COLO668 (cell line): Measurements from ENCODE around the gene AP4B1.

Experiments used
- DNase-seq: peaks from one replicate; lab custom pipeline; 2025; ENCODE audit not compliant: unreplicated experiment; lab: John Stamatoyannopoulos, UW

Gene AP4B1

GRCh38 chr1:113895961-113896360 lies 8.6 kb downstream of the AP4B1 start:
- DNase-seq, result no peak

DNA sequence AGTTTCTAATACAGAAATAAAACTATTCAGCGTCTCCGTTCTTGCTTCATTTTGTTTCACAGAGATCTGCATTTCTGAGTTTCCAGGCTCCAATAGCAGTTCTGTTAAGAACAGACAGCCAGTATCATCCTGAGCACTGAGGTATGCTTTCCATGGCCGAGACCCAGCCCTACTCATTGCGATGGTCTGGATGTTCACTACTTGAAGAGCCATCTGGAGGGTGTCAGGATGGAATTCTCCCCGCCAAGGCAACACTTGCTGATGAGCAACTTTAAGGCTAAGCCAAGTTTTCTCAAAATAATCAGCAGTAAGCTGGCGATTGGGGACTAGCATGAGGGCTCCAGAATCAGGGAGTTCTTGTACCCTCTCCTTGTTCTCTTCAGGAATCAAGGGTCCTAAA lies 9.5 kb downstream of the AP4B1 start:
- no peak for DNase-seq

DNA sequence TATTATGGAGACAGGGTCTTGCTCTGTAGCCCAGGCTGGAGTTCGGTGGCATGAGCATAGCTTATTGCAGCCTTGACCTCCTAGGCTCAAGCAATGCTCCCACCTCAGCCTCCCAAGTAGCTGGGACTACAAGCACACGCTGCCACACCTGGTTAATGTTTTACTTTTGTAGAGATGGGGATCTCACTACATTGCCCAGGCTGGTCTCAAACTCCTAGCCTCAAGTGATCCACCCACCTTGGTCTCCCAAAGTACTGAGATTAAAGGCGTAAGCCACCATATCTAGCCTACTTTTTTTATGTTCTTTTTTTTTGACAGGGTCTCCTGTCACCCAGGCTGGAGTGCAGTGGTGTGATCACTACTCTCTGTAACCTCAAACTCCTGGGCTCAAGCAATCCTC lies 11.3 kb downstream of the AP4B1 start:
- no peak for DNase-seq

- DNase-seq, result no peak
Measured at GRCh38 chr1:113891631-113892220, 12.9 kb downstream of the AP4B1 start.

GRCh38 chr1:113890816-113891215 lies 13.8 kb downstream of the AP4B1 start:
- DNase-seq, result no peak

- DNase-seq, result no peak
Measured at GRCh38 chr1:113887402-113888175, 17.0 kb downstream of the AP4B1 start, which contains the start of gene BCL2L15. TSS of gene BCL2L15 (minus strand) at chr1:113887581. CDS start at chr1:113887375, 206 bp downstream.

DNA sequence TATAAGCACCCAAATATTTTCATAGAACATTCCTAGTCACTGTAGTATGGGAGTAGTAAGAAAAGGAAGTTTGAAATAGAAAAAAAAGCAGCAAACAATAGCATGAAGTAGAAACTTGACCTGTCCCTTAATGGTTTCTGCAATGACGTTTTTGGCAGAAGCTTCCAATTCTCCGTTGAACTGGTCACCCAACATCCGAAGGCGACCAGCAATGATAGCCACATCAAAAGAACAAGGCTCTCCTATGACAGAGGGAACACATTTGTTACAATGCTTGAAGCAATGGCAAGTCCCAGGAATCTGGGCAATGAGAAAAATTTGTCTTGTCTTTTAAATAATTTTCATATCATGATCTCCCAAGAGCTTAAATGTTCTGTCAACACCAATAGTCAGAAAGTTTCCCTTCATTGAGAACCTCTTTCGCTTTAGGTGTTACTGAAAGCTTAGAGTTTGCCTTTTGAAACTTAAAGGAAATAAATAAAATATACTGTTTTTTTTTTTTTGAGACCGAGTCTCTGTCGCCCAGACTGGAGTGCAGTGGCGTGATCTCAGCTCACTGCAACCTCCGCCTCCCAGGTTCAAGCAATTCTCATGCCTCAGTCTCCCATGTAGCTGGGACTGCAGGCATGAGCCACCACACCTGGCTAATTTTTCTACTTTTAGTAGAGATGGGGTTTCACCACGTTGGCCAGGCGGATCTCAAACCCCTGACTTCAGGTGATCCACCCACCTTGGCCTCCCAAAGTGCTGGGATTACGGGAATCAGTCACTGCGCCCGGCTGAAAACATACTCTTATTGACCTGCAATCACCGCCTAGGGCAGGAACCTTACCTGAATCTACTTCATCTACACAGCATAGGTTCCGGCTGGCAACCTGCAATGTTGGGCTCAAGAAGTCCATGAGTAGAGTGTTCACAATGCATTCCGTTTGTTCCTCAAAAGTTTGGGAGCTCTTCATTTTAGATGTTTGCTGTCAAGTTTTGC lies 17.9 kb downstream of the AP4B1 start:
- DNase-seq, result no peak

DNA sequence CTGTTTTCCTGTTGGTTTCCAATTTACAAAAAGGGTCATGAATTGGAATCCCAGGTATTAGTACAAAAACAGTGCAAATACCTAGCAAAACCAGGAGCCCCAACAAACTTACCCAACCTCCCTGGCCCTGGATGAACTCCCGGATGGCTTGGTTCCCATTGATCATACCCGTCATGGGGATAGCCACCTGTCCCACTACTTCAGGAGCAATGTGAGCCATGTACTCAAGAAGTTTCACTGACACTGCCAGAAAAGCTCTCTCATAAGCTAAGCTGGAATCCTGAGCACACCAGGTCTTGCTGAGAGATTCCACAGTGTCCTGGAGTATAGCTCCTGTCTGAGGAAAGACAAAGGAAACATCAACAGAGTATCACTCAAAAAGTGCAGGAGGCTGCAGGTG lies 22.9 kb downstream of the AP4B1 start:
- no peak for DNase-seq

GRCh38 chr1:113879739-113880038 lies 24.9 kb downstream of the AP4B1 start:
- DNase-seq, result no peak

DNA sequence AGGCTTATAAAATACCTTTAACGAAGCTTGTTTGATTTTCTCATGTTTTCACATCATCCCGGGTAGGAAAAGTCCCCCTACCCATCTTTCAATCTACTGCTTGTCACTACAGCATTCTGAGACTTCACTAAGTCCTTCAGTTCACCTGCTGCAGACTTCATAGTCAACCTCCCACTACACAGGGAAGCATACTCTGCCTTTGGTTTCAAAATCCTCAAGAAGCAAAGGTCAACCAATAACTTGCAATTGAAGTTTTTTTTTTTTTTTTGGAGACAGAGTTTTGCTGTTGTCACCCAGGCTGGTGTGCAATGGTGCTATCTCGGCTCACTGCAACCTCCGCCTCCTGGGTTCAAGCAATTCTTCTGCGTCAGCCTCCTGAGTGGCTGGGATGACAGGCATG lies 28.4 kb downstream of the AP4B1 start:
- no peak for DNase-seq

DNA sequence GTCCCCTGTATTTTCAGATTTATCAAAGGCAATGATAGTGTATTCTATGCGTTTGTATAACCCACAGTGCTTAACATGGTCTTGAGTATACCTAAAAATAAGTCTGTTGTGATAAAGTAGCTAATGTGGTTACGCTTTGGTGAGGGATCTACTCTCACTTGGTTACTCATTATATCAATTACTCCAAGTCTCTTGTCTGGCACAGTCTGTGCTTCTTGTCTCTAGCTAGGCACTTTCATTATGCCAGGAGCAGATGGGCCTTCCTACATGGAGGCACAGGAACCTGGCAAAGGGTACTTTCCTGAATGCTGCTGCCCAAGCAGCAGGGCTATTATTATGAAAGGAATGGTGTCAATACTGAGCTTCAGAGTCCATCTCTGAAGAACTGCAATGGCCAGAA lies 28.9 kb downstream of the AP4B1 start:
- no peak for DNase-seq

GRCh38 chr1:113874012-113874879 lies 30.4 kb downstream of the AP4B1 start:
- DNase-seq, result no peak

GRCh38 chr1:113872219-113872935 lies 32.2 kb downstream of the AP4B1 start:
- no peak for DNase-seq

DNA sequence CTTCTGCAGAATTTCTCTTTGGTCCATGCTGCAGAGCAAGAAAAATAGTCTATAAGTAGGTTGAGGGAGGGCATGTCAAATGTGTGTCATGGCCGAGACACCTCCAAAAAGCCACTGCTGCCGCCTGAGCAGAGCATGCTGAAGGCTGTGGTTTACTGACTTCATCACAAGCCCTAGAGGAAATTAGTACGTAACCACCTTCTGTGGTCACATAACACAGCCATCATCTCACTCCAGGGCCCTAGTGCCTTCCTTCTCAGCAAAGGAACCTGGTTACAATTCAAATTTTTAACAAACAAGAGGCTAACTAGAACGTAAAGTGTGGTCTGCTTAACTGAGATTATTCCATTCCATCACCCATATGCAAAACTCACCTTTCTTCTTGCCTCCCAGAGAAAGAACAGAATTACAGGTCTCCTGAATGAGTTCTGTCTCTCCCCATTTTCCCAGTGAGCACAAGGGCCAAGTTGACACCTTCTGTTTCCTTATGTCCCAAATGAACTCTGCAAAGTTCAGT lies 32.9 kb downstream of the AP4B1 start, which contains the start of gene PTPN22:
TSS of gene PTPN22 (minus strand) at position 116 of the 517 bp plus-strand sequence.
- DNase-seq, result no peak

GRCh38 chr1:113870778-113871177 lies 33.8 kb downstream of the AP4B1 start:
- no peak for DNase-seq

DNA sequence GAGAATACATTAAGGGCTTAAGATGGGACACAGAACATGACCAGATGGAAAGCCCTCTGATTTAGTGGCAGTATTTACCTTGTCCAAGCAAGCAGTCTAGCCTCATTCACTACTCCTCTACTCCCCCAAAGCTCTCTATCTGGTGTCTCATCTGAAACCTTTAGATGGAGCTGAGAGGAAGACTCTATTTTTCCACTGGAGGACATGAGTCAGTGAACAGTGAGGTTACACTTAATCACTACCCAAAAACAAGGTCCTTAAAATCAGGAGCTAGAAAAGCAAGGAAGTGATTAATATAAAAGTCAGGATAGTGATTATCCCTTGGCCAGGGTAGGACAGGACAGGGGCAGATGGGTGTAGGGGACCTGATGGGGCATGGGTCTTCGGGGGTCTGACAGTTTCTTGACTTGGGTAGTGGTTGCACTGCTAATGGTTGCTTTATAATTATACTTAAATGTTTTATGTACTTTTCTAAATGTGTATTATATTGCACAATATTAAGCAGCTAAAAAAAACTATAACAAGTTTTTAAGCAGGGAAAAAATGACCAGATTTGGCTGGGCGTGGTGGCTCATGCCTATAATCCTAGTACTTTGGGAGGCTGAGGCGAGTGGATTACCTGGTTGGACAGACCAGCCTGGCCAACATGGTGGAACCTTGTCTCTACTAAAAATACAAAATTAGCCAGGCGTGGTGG lies 36.1 kb downstream of the AP4B1 start:
- no peak for DNase-seq

- no peak for DNase-seq
Measured at GRCh38 chr1:113861641-113862040, 43.0 kb downstream of the AP4B1 start.

GRCh38 chr1:113860891-113861290 lies 43.7 kb downstream of the AP4B1 start:
- no peak for DNase-seq

- DNase-seq, result no peak
Measured at GRCh38 chr1:113859478-113860175, 45.0 kb downstream of the AP4B1 start.
